OCI-LY7 (cell line): Measurements from ENCODE around the gene TPBGL. TPM values are rescaled to one million over a fixed set of nuclear protein-coding genes. Genes with fewer than 3 reads are reported as not detected.

Source experiments
- BruUV-seq: library from RNA; stranded (reverse); fragments of 400-500 nt; replicated peaks from 2 replicates; lab custom pipeline; 2021; lab: Mats Ljungman, UMichigan
- CTCF ChIA-PET: fragments of 300-600 bp; sonication (Branson Sonifier 250); formaldehyde crosslinking; loops from one replicate; lab custom pipeline; 2022; ENCODE audit warnings: antibody characterized with exemption; ENCODE audit not compliant: unreplicated experiment; lab: Charles Lee
- POLR2A ChIA-PET: fragments of 300-600 bp; sonication (Branson Sonifier 250); formaldehyde crosslinking; loops from one replicate; lab custom pipeline; 2022; ENCODE audit warnings: antibody characterized with exemption; lab: Charles Lee
- DNase-seq: peaks from one replicate; pipeline ENCODE4 v3.0.0-alpha.2; 2015; ENCODE audit warnings: low spot score
- H2AFZ ChIP-seq: fragments of 200-600 bp; sonication (generic), shearing (Covaris generic); 2 replicates; pipeline ENCODE4 v1.6.1; 2014; ENCODE audit warnings: mild to moderate bottlenecking, antibody characterized with exemption, low read length, moderate library complexity
- H3K27ac ChIP-seq: fragments of 200-600 bp; sonication (generic); 2 replicates; pipeline ENCODE4 v1.5.1; 2014; ENCODE audit warnings: mixed run types, low read depth, mild to moderate bottlenecking, moderate library complexity, low read length, inconsistent platforms; ENCODE audit not compliant: poor library complexity, severe bottlenecking
- H3K36me3 ChIP-seq: fragments of 200-600 bp; sonication (generic); 2 replicates; pipeline ENCODE4 v1.6.1; 2014; ENCODE audit warnings: mild to moderate bottlenecking, antibody characterized with exemption, low read length, moderate library complexity, mixed read lengths; ENCODE audit not compliant: insufficient read depth
- H3K4me1 ChIP-seq: fragments of 200-600 bp; sonication (generic); 2 replicates; pipeline ENCODE4 v1.5.1; 2014; ENCODE audit warnings: mild to moderate bottlenecking, low read length; ENCODE audit not compliant: insufficient read depth, poor library complexity, severe bottlenecking
- H3K4me2 ChIP-seq: fragments of 200-600 bp; sonication (generic); 2 replicates; pipeline ENCODE4 v1.6.1; 2014; ENCODE audit warnings: mild to moderate bottlenecking, low read length
- H3K4me3 ChIP-seq: fragments of 200-600 bp; sonication (generic); 2 replicates; pipeline ENCODE4 v1.5.1; 2014; ENCODE audit warnings: mild to moderate bottlenecking, low read depth, low read length; ENCODE audit not compliant: poor library complexity, severe bottlenecking
- H3K79me2 ChIP-seq: fragments of 200-600 bp; sonication (generic); 2 replicates; pipeline ENCODE4 v1.6.1; 2016; ENCODE audit warnings: low read depth, mild to moderate bottlenecking, low read length, moderate library complexity, mixed read lengths; ENCODE audit not compliant: insufficient read depth
- H3K9me2 ChIP-seq: fragments of 200-600 bp; sonication (generic); 2 replicates; pipeline ENCODE4 v1.6.1; 2016; ENCODE audit warnings: mild to moderate bottlenecking, low read length, mixed read lengths; ENCODE audit not compliant: insufficient read depth
- H3K9me3 ChIP-seq: fragments of 200-600 bp; sonication (generic); 2 replicates; pipeline ENCODE4 v1.6.1; 2014; ENCODE audit warnings: mild to moderate bottlenecking, mixed run types, low read length, mixed read lengths
- H4K20me1 ChIP-seq: fragments of 200-600 bp; sonication (generic); 2 replicates; pipeline ENCODE4 v1.6.1; 2014; ENCODE audit warnings: mild to moderate bottlenecking, antibody characterized with exemption, low read length, moderate library complexity, mixed read lengths; ENCODE audit not compliant: insufficient read depth
- CTCF ChIP-seq: fragments of 200-600 bp; sonication (generic); conservative IDR thresholded peaks from 2 replicates; pipeline ENCODE4 v1.5.1; 2014; ENCODE audit warnings: mild to moderate bottlenecking, antibody characterized with exemption, low read length, moderate library complexity, mixed read lengths
- EZH2phosphoT487 ChIP-seq: fragments of 200-600 bp; sonication (generic); IDR thresholded peaks from 2 replicates; pipeline ENCODE4 v1.6.1; 2018; ENCODE audit warnings: low read depth, borderline replicate concordance, mild to moderate bottlenecking, mixed run types, antibody characterized with exemption, low read length, moderate library complexity, mixed read lengths
- intact Hi-C: fragments of 100-400 bp; cut with micrococcal nuclease; formaldehyde crosslinking; loops from one replicate; pipeline ENCODE4 v1.10.0; 2022; ENCODE audit not compliant: unreplicated experiment
- total RNA-seq, 2 experiments: library from RNA; depleted of rRNA in 1 of 2; stranded (reverse); fragments of >200 nt in 1 of 2; shearing (Covaris generic) in 1 of 2; gene quantifications; 2 replicates each; pipeline ENCODE4 v1.2.3, GENCODE V29; 2014 to 2022

The TPBGL gene
- total RNA-seq, 2 experiments from 2014 or later, result not detected

GRCh38 chr11:75237050-75237449, 3.5 kb upstream of the TPBGL start:
- Histone ChIP-seq H4K20me1 (no peaks in the 10 kb centered on the region), H3K36me3 (no peaks in the 10 kb centered on the region), H3K9me3 (no peaks in the 10 kb centered on the region), H3K4me2 (no peak overlapping the region), H3K4me3 (no peak overlapping the region), H2AFZ (no peak overlapping the region), H3K9me2 (no peaks in the 10 kb centered on the region), H3K4me1 (no peaks in the 10 kb centered on the region), H3K27ac (no peak overlapping the region), H3K79me2 (no peaks in the 10 kb centered on the region)
- DNase-seq, result no peak
- CTCF ChIA-PET, result interaction anchor here (0.5 kb wide), 1 partner anchor 32 kb away, joined by 7 read pairs; no protein-coding TSS in a partner anchor
- POLR2A ChIA-PET, result no interaction called here
- TF ChIP-seq EZH2phosphoT487 (no peak), CTCF (no peak)
- intact Hi-C loops, result no loop called here
- no TSS peak for BruUV-seq

GRCh38 chr11:75238595-75239440, 1.8 kb upstream of the TPBGL start:
- H3K4me3 ChIP-seq, result no peak overlapping the region
- H3K4me2 ChIP-seq, result no peak overlapping the region
- H3K36me3 ChIP-seq, result no peaks in the 10 kb centered on the region
- H3K4me1 ChIP-seq, result no peaks in the 10 kb centered on the region
- H3K27ac ChIP-seq, result no peak overlapping the region
- H3K79me2 ChIP-seq, result no peaks in the 10 kb centered on the region
- H3K9me3 ChIP-seq, result no peaks in the 10 kb centered on the region
- no peak for DNase-seq
- TF ChIP-seq EZH2phosphoT487, result no peak
- no peak for TF ChIP-seq CTCF
- BruUV-seq, result no TSS peak
- intact Hi-C loops, result no loop called here
- ChIA-PET CTCF (no interaction called here), POLR2A (no interaction called here)
- no peaks in the 10 kb centered on the region for H4K20me1 ChIP-seq
- H3K9me2 ChIP-seq, result no peaks in the 10 kb centered on the region
- no peak overlapping the region for H2AFZ ChIP-seq
